Ovary (tissue), 9 donors: ENCODE data around the gene ADH4. TPM values are rescaled to one million over a fixed set of nuclear protein-coding genes. Genes with fewer than 3 reads are reported as not detected.
"Not testable (repeated sequence)": the region's sequence is repeated elsewhere in the genome, so short reads cannot be mapped to it uniquely, and the experiment has no call there.

Experiments
- DNase-seq, 5 donors: peaks; one replicate each; pipeline ENCODE4 v3.0.0-alpha.2; 2019 to 2020
- H3K27ac ChIP-seq, 2 donors: fragments of 200-600 bp; one replicate each; pipeline versions ENCODE4 v1.5.1 to v1.8.0; 2019 to 2022
- H3K27me3 ChIP-seq: fragments of 200-600 bp; one replicate; pipeline ENCODE4 v1.8.0; 2022
- H3K36me3 ChIP-seq: fragments of 200-600 bp; sonication (generic); one replicate; pipeline ENCODE4 v1.5.1; 2019
- H3K4me1 ChIP-seq: one replicate; pipeline ENCODE4 v1.8.1; 2013; ENCODE audit warnings: mild to moderate bottlenecking, moderate library complexity; ENCODE audit not compliant: insufficient read depth
- H3K4me3 ChIP-seq: fragments of 200-600 bp; sonication (generic); one replicate; pipeline ENCODE4 v1.5.1; 2017
- H3K9me3 ChIP-seq, 2 donors: fragments of 200-600 bp in 1 of 2; sonication (generic) in 1 of 2; one replicate each; pipeline versions ENCODE4 v1.5.1 to v1.8.1; 2013 to 2019; ENCODE audit warnings: mild to moderate bottlenecking in 1 of 2, moderate library complexity in 1 of 2
- EP300 ChIP-seq: sonication (generic); formaldehyde crosslinking; IDR thresholded peaks from one replicate; pipeline ENCODE4 v1.6.1; 2017; ENCODE audit warnings: antibody characterized with exemption
- POLR2A ChIP-seq: fragments of 450-650 bp; IDR thresholded peaks from one replicate; pipeline ENCODE4 v1.6.1; 2017; ENCODE audit warnings: antibody characterized with exemption, mild to moderate bottlenecking, moderate library complexity
- WGBS, 3 donors: extraction: QIAGEN DNeasy Blood & Tissue Kit in 1 of 3; methylation state at CpG; one replicate each; pipeline versions ENCODE4 v1.1.5 to v1.1.7; 2013 to 2017; 5-methylcytosine and 5-hydroxymethylcytosine counted together
- intact Hi-C, 4 donors: fragments of 100-400 bp; cut with DNase I; formaldehyde crosslinking; loops; one replicate each; pipeline versions ENCODE4 v1.11.0 to v1.15.1; 2022 to 2023
- polyA plus RNA-seq, 2 donors: library from polyadenylated mRNA; stranded (reverse); fragments of 200-250 nt in 1 of 2; fragments of 350-450 nt in 1 of 2; fragmentation: Illumina TruSeq in 1 of 2; extraction: RNeasy Lipid Tissue Mini Kit (QIAGEN cat#74804) in 1 of 2; gene quantifications; one replicate each; pipeline ENCODE4 v1.2.3, GENCODE V29; 2013 to 2014
- total RNA-seq, 7 donors: library from RNA; depleted of rRNA in 2 of 7; stranded (reverse); fragments of >200 nt in 2 of 7; fragmentation: NEBNext Ultra II Directional in 3 of 7; extraction: Animal tissue kit (Norgen Biotek cat#: 25700) in 3 of 7; gene quantifications; one replicate each; pipeline versions ENCODE4 v1.1.0 to v1.2.4, GENCODE V29; 2016 to 2023
- TF ChIP-seq, protein P1 (sequence below), 3 donors: fragments of 450-650 bp in 2 of 3; fragments of 200-600 bp in 1 of 3; IDR thresholded peaks; one replicate each; pipeline versions ENCODE4 v1.5.1 to v1.8.0; 2016 to 2022; ENCODE audit warnings: antibody characterized with exemption in 3 of 3, mild to moderate bottlenecking in 1 of 3
- donor health status: DM: no; HTN: no; CAD: no; lungs with moderate emphysema.
- donor health status: DM: no; HTN: no; CAD: no.
- donor health status: Bipolar disorder and iron deficiency.
- donor health status: DM: yes; HTN: yes; CAD: no.
- donor health status: DM: no; HTN: no; CAD: no.
- donor health status: DM: yes; HTN: yes; CAD: no.

The ADH4 gene
- total and polyA plus RNA-seq, 9 donors: 0.04 to 0.72 (median 0.33) TPM; not detected in 6

DNA sequence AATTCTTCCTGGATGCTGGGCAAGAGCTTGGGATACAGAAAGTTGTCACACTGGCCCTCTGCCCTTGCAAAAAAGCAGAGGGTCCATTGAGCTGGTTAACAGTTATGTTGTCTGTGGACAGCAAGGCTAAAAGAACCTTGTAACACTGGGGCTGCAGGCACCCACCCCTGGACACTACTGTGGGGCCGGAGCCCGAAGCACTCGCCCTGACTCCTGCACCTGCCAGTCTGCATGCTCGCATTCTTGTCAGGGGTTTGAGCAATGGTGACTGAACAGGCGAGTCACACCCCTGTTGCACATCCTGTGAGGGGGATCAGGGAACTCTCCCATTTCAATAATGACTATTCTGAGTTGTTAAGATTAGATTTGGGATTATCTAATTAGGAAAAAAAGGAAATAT lies 23.6 kb downstream of the ADH4 start:
- intact Hi-C loops: loop anchor here in 2 of 4 donors (5.0 to 10.0 kb wide), 2 partner anchors 284 to 287 kb away; no protein-coding TSS in a partner anchor

DNA sequence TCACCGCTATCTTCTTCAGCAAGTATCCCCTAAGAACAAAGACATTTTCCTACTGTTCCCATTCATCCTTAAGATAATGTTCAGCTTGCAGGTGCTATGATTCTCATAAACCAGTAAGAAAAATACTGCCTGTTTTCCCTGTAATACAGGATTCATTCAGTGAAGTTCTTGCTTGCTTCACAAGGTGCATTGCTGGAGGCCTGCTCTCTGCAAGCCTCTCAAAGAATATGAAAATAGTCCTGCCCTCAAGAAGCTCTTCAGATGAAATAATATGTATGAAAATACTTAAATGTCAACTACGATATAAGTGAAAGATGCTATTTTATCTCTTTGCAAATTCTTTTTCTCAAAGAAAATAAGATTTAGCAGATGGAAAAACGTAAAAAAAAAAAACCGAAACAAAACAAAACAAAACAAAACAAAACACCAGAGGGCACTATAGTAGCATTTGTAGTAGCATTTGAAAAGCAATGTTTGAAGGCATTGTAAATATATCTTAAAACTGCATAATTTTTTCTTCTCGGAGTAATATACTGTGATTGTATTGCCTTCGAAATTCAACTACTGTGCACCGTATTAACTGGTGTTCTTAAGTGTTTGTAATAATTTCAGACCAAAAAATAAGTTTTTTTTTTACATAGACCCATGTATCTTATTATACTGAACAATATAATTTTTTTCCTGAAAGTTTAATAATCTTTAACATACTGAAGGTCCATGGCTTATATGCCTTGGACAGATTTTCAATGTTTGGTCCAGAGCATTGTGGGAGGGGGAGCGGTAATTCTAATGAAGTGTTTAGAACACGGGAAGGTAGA lies 26.0 kb downstream of the ADH4 start:
- TF ChIP-seq, protein P1, sequence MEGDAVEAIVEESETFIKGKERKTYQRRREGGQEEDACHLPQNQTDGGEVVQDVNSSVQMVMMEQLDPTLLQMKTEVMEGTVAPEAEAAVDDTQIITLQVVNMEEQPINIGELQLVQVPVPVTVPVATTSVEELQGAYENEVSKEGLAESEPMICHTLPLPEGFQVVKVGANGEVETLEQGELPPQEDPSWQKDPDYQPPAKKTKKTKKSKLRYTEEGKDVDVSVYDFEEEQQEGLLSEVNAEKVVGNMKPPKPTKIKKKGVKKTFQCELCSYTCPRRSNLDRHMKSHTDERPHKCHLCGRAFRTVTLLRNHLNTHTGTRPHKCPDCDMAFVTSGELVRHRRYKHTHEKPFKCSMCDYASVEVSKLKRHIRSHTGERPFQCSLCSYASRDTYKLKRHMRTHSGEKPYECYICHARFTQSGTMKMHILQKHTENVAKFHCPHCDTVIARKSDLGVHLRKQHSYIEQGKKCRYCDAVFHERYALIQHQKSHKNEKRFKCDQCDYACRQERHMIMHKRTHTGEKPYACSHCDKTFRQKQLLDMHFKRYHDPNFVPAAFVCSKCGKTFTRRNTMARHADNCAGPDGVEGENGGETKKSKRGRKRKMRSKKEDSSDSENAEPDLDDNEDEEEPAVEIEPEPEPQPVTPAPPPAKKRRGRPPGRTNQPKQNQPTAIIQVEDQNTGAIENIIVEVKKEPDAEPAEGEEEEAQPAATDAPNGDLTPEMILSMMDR (IDR thresholded peaks at IDR 0.05): peak in 1 of 3 donors; percentile 21
- no peak for TF ChIP-seq EP300
- Histone ChIP-seq H3K9me3 (no peaks in the 10 kb centered on the region), H3K4me3 (no peak overlapping the region), H3K27ac (no peak overlapping the region), H3K36me3 (no peaks in the 10 kb centered on the region), H3K4me1 (no peaks in the 10 kb centered on the region), H3K27me3 (no peaks in the 10 kb centered on the region)
- intact Hi-C loops: loop anchor here in 1 of 4 donors (2.0 kb wide), 1 partner anchor 287 kb away; no protein-coding TSS in a partner anchor
- DNase-seq: no peak
- 29 to 38% (median 29%) methylated on average over 9 of the region's 9 CpGs for WGBS, 3 donors

More for the DNA sequence above, 23.6 kb downstream of the ADH4 start:
- no peaks in the 10 kb centered on the region for H3K4me1 ChIP-seq
- H3K27ac ChIP-seq: no peak overlapping the region
- H3K36me3 ChIP-seq: no peaks in the 10 kb centered on the region
- H3K4me3 ChIP-seq: no peak overlapping the region
- no peak for TF ChIP-seq POLR2A
- no peak for TF ChIP-seq EP300
- TF ChIP-seq, protein P1 (IDR thresholded peaks at IDR 0.05): no peak
- no peaks in the 10 kb centered on the region for H3K9me3 ChIP-seq
- WGBS, 3 donors: 95 to 98% (median 97%) methylated on average over 5 of the region's 5 CpGs
- H3K27me3 ChIP-seq: no peaks in the 10 kb centered on the region
- no peak for DNase-seq

DNA sequence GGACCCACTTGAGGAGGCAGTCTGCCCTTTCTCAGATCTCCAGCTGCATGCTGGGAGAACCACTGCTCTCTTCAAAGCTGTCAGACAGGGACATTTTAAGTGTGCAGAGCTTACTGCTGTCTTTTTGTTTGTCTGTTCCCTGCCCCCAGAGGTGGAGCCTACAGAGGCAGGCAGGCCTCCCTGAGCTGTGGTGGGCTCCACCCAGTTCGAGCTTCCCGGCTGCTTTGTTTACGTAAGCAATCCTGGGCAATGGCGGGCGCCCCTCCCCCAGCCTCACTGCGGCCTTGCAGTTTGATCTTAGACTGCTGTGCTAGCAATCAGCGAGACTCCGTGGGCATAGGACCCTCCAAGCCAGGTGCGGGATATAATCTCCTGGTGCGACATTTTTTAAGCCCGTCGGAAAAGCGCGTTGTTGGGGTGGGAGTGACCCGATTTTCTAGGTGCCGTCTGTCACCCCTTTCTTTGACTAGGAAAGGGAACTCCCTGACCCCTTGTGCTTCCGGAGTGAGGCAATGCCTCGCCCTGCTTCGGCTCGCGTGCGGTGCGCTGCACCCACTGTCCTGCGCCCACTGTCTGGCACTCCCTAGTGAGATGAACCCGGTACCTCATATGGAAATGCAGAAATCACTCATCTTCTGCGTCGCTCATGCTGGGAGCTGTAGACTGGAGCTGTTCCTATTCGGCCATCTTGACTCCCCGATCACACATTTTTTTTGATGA lies 26.8 kb downstream of the ADH4 start:
- DNase-seq, H3K4me3 ChIP-seq, intact Hi-C loops, H3K4me1 ChIP-seq, H3K36me3 ChIP-seq, H3K9me3 ChIP-seq, H3K27me3 ChIP-seq, H3K27ac ChIP-seq: not testable (repeated sequence)
- 89 to 91% (median 90%) methylated on average over 29 of the region's 29 CpGs for WGBS, 3 donors

DNA sequence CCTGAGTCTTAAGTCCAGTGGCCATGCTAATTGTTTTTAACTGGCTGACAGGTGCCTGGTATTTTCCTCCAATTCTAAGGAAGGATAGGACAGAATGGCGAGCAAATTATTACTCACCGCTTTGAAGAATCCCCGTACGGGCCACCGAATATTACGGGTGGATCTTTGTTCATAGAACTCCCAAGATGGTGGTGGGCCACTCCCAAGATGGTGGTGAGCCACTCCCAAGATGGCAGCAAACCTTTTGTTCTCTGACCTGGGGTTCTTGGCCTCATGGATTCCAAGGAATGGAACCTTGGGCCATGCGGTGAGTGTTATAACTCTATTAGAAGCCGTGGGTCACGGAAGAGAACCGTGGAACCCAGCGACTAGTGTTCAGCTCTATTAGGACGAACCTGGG lies 34.8 kb downstream of the ADH4 start:
- H3K27ac ChIP-seq, DNase-seq, H3K4me1 ChIP-seq, H3K27me3 ChIP-seq, H3K9me3 ChIP-seq, H3K36me3 ChIP-seq, intact Hi-C loops, H3K4me3 ChIP-seq: not testable (repeated sequence)
- WGBS, 3 donors: 83 to 89% (median 89%) methylated on average over 12 of the region's 12 CpGs

DNA sequence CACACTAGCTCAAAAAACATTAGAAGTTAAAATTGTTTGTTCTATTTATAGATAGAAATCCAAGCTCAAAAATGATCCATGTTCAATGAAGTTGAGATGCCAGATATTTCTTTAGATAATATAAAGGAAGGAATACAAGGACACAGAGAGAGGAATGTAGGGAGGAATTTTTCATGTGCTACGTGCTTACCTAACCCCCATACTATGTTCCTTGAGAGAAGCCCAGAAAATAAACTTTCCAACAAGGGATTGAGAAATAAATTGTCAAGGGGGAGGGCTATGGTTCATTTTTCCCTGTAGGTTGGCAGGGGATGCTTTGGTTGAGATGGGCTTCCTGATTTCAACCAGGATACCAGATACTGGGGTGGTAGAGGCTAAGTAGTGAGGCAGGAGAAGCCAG lies 39.9 kb downstream of the ADH4 start:
- WGBS, 3 donors: 74 to 90% (median 86%) methylated on average over 1 of the region's 1 CpG
- no peaks in the 10 kb centered on the region for H3K36me3 ChIP-seq

More for the DNA sequence above, 39.9 kb downstream of the ADH4 start:
- no peaks in the 10 kb centered on the region for H3K27me3 ChIP-seq
- H3K9me3 ChIP-seq: no peaks in the 10 kb centered on the region
- no peaks in the 10 kb centered on the region for H3K4me1 ChIP-seq
- H3K27ac ChIP-seq: no peak overlapping the region
- DNase-seq: no peak
- TF ChIP-seq, protein P1 (IDR thresholded peaks at IDR 0.05): no peak
- no peak for TF ChIP-seq EP300
- TF ChIP-seq POLR2A: no peak
- intact Hi-C loops: no loop called here
- H3K4me3 ChIP-seq: no peak overlapping the region
